ENCODE results near the gene IL13RA1.

DNA sequence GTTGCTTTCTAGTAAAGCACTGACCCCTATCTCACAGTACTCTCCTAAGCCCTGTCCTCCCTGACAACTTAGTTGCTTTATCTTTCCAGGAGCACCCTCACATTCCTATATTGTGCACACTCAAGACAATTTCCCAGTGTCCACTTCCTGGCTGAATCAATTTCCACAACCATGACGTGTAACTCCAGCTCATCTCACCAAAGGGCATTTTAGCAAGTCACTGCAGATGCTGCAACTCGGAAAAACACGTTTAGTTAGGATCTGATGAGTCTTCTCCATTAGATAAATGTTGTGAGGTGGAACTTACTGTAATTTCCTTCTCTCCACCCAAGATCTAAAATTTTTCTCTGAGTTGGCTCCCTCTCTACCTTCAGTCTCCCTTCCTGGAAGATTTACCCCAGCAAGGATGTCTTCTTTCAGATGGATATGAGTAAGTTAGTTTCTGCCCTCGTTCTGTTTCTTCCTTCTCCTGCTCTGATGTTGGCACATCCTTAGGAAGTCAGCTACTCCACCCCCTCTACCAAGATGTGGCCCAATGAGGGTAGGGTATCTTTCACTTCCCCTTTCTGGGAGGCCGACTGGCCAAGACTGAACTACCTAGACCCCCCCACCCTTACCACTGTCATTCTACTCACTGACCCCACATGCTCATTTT is 28.8 kb upstream of the IL13RA1 start:
- no peak for TF ChIP-seq POLR2AphosphoS5 (IDR thresholded peaks at IDR 0.05; ENCODE audit: low read depth, low read length)
- no peak for TF ChIP-seq SIN3A (IDR thresholded peaks at IDR 0.05; ENCODE audit: borderline replicate concordance, insufficient read depth, low read length)
- no peak for TF ChIP-seq FOXP2 (optimal IDR thresholded peaks at IDR 0.05; ENCODE audit: borderline replicate concordance, extremely low read depth, extremely low read length, insufficient read depth)
- TF ChIP-seq REST (IDR thresholded peaks at IDR 0.05; ENCODE audit: insufficient read depth in 1 of 2, low read depth in 2 of 2, low read length in 2 of 2) = no peak
- TF ChIP-seq TAF1 (IDR thresholded peaks at IDR 0.05; ENCODE audit: borderline replicate concordance, insufficient read depth, low read length) = no peak
